ENCODE results near the gene CYB561D2. TPM values are rescaled to one million over a fixed set of nuclear protein-coding genes. Genes with fewer than 3 reads are reported as not detected.

The CYB561D2 gene
- polyA plus RNA-seq, 1 experiment: 14.5 TPM

DNA sequence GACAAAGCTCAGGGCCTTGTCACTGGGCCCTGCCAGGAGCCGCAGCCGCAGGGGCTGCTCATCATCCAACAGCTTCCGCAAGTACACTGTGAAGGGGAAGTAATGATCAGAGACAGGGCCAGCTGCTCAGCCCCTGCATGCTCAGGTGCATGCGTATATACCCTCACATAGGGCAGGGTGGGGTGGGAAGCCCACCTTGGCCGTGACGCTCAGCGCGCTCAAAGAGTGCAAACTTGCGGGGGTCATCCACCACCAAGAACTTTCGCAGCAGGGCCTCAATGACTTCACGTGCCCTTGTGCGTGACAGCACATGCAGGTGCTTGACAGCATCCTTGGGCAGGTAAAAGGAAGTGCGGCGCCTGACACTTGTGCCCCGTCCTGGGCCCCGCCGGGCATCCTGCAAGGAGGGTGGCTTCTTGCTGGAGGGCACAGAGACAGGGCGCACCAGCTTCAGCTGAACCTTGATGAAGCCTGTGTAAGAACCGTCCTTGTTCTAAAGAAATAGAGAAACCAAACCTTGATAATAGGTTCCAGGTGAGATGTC is 19.2 kb upstream of the CYB561D2 start:
- no peak overlapping the region for H3K4me3 ChIP-seq (ENCODE audit: low read depth, low read length)
- no peaks in the 10 kb centered on the region; the same call in 1 of the 2 replicates for H3K9me3 ChIP-seq (ENCODE audit: control insufficient read depth, insufficient read depth, low read length)
- H3K27me3 ChIP-seq (ENCODE audit: control insufficient read depth, insufficient read depth, low read length): no peaks in the 10 kb centered on the region
- H3K27ac ChIP-seq (ENCODE audit: low read depth, low read length): no peak overlapping the region
- no peak for DNase-seq (ENCODE audit: low read depth, low spot score)
- TF ChIP-seq, protein P1, sequence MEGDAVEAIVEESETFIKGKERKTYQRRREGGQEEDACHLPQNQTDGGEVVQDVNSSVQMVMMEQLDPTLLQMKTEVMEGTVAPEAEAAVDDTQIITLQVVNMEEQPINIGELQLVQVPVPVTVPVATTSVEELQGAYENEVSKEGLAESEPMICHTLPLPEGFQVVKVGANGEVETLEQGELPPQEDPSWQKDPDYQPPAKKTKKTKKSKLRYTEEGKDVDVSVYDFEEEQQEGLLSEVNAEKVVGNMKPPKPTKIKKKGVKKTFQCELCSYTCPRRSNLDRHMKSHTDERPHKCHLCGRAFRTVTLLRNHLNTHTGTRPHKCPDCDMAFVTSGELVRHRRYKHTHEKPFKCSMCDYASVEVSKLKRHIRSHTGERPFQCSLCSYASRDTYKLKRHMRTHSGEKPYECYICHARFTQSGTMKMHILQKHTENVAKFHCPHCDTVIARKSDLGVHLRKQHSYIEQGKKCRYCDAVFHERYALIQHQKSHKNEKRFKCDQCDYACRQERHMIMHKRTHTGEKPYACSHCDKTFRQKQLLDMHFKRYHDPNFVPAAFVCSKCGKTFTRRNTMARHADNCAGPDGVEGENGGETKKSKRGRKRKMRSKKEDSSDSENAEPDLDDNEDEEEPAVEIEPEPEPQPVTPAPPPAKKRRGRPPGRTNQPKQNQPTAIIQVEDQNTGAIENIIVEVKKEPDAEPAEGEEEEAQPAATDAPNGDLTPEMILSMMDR (IDR thresholded peaks at IDR 0.05; ENCODE audit: low read depth, low read length): no peak
- ChIA-PET CTCF (interaction anchor here (1.1 kb wide), 1 partner anchor 10 kb away, joined by 5 read pairs; no protein-coding TSS in a partner anchor), POLR2A (no interaction called here)

GRCh38 chr3:50333744-50334328 is 16.8 kb upstream of the CYB561D2 start:
- peak overlapping the region; percentile 47 for H3K27ac ChIP-seq (ENCODE audit: low read depth, low read length)
- CTCF ChIA-PET: interaction anchor here (0.9 kb wide), 1 partner anchor 9 kb away, joined by 4 read pairs; no protein-coding TSS in a partner anchor

DNA sequence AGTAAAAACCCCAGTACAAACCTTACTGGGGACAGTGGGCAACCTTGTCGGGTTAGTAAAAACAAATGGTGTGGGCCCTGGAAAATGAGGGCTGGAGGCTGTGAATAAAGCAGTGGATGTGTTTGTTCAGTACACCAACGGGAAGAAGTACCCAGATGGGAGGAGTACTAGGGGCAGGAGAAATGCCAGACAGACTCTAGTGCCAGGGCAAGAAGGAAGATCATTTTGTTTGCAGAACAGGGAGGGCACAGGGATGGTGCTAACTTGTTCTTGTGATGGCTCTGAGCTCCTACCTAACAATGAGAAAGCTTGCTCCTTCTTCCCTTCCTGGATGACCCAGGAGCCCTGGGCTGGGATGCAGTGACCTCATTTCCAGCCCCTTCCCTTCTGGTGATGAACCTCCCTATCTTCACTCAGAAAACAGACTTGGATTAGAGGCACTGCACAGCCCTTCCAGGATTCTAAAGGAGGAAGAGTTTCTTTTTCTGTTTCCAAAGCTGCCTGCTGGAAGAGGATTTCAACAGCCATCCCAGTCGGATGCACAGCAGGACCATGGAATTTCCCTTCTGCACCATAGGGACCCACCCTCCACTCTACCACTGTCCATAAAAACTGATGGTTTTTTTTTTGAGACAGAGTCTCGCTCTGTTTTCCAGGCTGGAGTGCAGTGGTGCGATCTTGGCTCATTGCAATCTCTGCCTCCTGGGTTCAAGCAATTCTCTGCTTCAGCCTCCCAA is 16.2 kb upstream of the CYB561D2 start:
- POLR2A ChIA-PET: no interaction called here
- H3K4me3 ChIP-seq (ENCODE audit: low read depth, low read length): peak overlapping the region; percentile 17; the same call in 1 of the 2 replicates

More at GRCh38 chr3:50333744-50334328, 16.8 kb upstream of the CYB561D2 start:
- TF ChIP-seq, protein P1 (IDR thresholded peaks at IDR 0.05; ENCODE audit: low read depth, low read length): no peak
- POLR2A ChIA-PET: interaction anchor here (0.7 to 0.8 kb wide), 2 partner anchors 10 to 35 kb away, joined by 3 read pairs; partner anchors contain the start of genes HYAL3 and NAA80
- Histone ChIP-seq H3K9me3 (ENCODE audit: control insufficient read depth, insufficient read depth, low read length) (no peaks in the 10 kb centered on the region; the same call in 1 of the 2 replicates), H3K27me3 (ENCODE audit: control insufficient read depth, insufficient read depth, low read length) (no peaks in the 10 kb centered on the region), H3K4me3 (ENCODE audit: low read depth, low read length) (no peak overlapping the region)
- no peak for DNase-seq (ENCODE audit: low read depth, low spot score)

DNA sequence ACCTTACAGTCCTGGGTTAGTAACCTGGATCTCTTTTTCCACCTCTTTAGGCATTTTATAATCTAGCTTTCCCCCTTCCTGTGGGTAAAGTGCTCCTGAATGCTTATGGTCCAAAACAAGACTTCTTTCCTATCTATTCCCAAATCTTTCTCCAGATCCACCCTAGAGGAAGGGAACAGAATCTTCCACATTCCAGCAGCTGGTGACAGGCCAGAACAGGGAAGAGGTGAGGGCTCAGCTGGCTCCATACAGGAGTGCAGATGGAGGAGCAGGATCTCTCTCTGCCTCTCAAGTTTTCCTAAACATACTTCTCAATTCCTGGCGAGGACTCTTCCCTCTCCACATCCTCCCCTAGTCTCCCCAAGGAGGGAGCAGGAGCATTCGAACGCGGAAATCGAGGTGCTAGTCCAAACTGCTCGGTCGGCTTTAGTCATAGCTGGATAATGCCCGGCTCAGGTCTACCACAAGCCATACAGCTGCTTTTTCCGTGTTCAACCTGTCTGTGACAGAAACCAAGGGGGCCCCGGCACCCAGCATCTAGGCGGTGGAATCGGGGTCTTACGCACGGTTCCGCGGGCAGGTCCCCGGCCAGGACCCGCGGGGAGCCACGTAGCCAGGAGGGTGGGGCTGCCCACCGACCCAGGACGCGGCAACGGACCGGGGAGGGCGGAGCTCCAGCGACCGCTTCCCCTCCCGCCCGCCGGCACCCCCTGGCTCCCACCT is 14.0 kb upstream of the CYB561D2 start:
- peak overlapping the region; percentile 98 for H3K4me3 ChIP-seq (ENCODE audit: low read depth, low read length)
- H3K27me3 ChIP-seq (ENCODE audit: control insufficient read depth, insufficient read depth, low read length): no peaks in the 10 kb centered on the region
- H3K27ac ChIP-seq (ENCODE audit: low read depth, low read length): peak overlapping the region; percentile 96
- POLR2A ChIA-PET: interaction anchor here (0.6 to 2.4 kb wide), 13 partner anchors 9 to 1675 kb away, joined by 3 to 22 read pairs (median 5); partner anchors contain the start of genes CYB561D2, HYAL3, NAA80 and NPRL2
- TF ChIP-seq, protein P1 (IDR thresholded peaks at IDR 0.05; ENCODE audit: low read depth, low read length): peak; percentile 1; the same call in 1 of the 2 replicates
- H3K9me3 ChIP-seq (ENCODE audit: control insufficient read depth, insufficient read depth, low read length): no peaks in the 10 kb centered on the region; the same call in 1 of the 2 replicates
- DNase-seq (ENCODE audit: low read depth, low spot score): no peak
- CTCF ChIA-PET: interaction anchor here (0.5 to 2.4 kb wide), 7 partner anchors 11 to 501 kb away, joined by 3 to 15 read pairs (median 4); no protein-coding TSS in a partner anchor

More for the DNA sequence above, 16.2 kb upstream of the CYB561D2 start:
- H3K9me3 ChIP-seq (ENCODE audit: control insufficient read depth, insufficient read depth, low read length): no peaks in the 10 kb centered on the region; the same call in 1 of the 2 replicates
- H3K27ac ChIP-seq (ENCODE audit: low read depth, low read length): no peak overlapping the region
- CTCF ChIA-PET: interaction anchor here (0.6 to 0.9 kb wide), 2 partner anchors 10 to 280 kb away, joined by 3 to 4 read pairs; no protein-coding TSS in a partner anchor
- H3K27me3 ChIP-seq (ENCODE audit: control insufficient read depth, insufficient read depth, low read length): no peaks in the 10 kb centered on the region
- TF ChIP-seq, protein P1 (IDR thresholded peaks at IDR 0.05; ENCODE audit: low read depth, low read length): no peak
- DNase-seq (ENCODE audit: low read depth, low spot score): no peak

Measured in AG04450 (cell line).